HG02943 (cell line): Measurements from ENCODE around the gene PTGER1.

ENCODE experiments used
- ATAC-seq: cut with Tn5 transposase; IDR thresholded peaks from one replicate; pipeline ENCODE4 v1.9.1; 2021; ENCODE audit warnings: mild to moderate bottlenecking, low read depth, moderate library complexity; ENCODE audit not compliant: unreplicated experiment

Gene PTGER1

DNA sequence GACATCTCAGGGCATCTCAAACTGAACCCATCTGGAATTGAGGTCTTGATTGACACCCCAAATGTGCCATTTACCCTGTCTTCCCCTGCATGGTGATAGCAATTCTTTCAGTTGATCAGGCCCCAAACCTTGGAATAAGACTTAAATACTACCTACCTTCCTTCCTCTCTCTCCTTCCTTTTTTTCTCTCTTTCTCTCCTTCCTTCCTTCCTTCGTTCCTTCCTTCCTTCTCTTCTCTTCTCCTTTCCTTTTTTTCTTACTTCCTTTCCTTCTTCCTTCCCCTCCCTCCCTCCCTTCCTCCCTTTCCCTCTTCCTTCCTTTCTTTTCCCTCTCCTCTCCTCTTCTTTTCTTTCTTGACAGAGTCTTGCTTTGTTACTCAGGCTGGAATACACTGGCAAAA lies 28.1 kb upstream of the PTGER1 start:
- no peak for ATAC-seq

DNA sequence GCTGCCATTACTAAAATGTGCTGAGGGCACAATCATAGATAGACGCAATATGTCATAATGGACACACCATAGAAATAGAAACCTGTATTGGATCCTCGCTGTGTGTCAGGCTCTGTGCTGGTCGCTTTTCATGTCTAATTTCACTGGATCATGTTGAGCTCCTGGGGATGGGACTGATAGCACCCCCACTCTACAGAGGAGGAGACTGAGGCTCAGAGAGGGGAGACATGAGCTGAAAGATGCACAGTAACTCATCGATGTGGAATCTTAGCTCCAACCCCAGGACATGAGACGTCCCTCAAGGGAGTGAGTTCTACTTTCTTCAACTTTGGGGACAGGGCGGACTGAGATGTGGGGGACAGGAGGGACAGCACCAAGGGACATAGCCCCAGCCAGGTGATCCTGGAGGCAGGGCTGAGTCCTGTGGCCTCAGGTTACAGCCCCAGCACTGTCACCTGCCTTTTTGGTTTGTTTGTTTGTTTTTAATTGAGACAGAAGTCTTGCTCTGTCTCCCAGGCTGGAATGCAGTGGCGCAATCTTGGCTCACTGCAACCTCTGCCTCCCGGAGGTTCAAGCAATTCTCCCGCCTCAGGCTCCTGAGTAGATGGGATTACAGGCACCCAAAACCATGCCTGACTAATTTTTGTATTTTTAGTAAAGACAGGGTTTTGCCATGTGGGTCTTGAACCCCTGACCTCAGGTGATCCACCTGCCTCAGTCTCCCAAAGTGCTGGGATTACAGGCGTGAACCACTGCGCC lies 27.4 kb upstream of the PTGER1 start:
- no peak for ATAC-seq

DNA sequence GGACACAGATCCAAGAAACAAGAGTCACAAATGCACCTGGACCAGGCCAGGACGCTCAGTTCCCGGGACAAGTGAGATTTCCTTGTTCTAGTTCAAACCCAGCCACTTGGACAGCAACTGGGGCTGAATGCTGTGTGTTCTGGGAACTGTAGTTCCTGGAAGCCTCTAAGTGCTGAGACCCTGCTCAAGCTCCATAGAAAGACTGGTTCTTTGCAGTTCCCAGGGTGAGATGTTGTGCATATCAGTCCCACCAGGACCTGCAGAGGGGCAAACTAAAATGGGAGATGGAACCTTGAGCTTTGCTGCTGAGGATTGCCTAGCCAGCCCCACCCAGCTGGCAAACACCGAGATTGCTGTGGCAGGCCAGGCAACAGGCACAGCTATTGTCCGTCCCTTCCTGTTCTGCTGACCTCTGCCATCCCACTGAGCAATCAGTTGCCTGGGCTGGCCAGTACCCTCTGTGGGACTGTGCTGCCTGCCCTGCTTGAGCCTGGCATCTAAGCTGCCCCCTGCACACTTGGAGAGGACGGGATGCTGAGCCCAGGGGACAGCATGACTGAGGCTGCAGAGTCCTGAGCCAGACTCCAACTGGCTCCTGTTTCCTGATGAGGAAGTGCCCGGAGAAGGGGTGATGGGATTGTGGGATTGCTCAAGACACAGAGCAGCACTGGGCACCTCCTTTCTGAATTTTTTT lies 22.2 kb upstream of the PTGER1 start:
- no peak for ATAC-seq

DNA sequence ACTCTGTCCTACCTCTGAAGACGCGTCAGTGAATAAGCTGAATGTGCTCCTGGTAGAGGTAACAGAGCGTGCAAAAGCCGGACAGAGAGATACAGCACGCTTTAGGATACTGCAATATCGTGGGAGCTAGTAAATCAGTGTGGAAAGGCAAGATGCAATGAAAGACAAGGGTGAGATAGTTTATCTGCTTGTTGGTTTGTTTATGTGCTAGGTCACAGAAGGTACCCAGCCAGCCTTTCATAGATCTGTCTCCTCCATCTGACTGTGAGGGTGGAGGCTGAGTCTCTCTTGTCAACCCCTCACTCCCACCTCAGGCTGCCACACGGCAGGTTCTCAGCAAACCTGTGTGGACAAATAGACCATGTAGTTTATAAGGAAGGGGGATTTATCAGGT lies 21.7 kb upstream of the PTGER1 start:
- ATAC-seq = no peak

DNA sequence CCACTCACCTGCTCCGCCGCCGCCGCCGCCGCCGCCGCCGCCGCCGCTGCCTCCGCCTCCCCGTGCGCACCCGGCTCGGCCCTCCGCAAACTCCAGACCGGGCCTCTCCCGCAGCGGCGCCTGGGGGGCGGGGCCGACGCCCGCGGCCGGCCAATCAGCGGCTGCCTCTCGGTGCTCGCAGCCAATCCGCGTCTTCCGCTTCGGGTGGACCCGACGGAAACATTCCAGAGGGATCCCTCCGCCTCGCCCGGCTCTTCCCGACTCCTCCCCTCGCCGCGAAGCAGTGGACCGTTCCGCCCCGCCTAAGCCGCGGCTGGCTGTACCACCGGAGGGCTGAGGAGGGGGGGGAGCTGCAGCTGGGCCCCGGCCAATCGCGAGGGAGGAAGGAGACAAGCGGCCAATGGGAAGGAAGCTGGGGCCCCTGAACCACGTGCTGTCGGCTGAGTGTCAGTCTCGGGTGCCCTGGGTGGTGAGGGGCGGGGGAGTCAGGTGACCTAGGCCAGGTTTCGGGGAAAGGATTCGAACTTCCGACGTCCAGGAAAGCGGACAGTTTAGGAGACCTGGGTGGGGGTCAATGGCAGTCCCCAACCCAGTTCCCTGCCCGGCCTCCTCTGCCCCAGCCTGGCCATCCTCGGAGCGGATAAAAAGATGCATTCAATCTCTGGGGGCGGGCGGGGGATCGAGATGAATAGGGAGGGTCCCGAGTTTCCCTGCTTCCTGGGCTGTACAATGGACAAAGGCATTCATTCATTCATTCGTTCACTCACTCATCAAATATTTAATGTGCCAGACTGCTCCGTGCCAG lies 21.1 kb upstream of the PTGER1 start, which contains the start of gene GIPC1:
GIPC1 (minus strand) TSS at position 99 of the 805 bp plus-strand sequence. CDS start 13,151 bp downstream, outside the sequence.
- no peak for ATAC-seq

DNA sequence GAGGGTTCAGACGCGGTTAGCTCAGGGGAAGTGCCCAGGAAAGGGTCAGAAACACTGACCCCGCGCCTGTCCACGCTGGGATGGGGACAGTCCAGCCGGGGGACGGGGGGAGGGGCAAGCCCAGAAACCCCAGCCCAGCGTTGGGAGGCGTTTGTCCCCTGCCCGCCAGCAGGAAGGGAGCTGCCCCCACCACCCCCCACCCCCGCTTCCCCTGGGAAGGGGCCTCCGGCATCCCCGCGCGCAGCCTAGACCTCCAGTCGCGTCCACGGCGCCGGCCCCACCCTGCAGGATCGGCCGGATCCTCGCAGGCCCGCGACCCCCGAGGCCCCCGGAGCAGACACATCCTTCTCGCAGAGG lies 20.5 kb upstream of the PTGER1 start:
- ATAC-seq = no peak

DNA sequence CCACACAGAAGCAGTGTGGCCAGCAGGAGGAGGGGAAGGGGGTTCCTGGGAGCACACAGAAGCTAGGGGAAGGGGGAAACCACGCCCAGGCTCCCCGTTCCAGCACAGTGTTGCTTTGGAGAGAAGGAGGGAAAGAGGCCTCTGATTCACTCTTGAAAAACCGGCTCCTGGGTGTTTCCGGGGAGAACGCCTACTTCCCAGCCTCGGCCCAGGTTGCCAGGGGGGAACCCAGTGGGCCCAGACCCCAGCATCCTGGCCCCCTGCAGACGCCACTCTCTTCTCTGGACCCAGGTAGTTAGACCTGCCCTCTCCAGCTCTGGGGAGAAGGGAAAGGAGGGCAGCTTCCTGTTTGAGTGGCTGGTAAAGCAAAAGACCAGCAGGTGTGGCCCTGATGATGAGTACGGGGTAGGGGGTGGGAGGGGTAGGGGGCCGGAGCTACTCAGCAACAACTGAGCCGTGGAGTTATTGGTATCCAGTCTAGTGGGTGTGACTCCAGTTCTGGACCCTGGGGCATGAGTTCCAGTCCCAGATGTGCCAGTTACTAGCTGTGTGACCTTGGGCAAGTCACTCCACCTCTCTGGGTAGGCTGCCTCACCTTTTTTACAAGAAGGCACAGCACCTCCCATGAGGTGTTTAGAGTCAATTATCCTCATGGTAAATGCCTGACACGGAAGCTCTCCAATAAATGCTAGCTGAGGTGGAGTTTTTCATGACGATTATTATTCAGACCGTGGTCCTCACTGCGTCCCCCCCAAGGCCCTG lies 19.9 kb upstream of the PTGER1 start:
- ATAC-seq = no peak

DNA sequence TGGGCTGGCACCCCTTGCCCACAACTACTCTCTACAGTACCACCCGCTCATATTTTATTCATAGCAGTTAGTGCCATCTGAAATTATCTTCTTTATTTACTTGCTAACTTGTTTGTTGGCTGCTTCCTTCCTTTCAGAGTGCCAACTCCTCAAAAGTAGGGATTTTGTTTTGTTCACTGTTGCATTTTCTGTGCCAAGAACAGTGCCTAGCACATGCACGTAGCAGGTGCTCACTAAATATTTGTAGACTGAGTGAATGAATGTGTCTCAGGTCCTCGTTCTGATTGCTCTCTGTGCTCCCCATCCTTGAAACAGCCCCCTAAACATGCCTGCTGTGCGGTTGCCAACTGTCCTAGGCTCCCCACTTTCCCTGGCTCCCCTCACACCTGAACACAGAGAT lies 19.3 kb upstream of the PTGER1 start:
- no peak for ATAC-seq

DNA sequence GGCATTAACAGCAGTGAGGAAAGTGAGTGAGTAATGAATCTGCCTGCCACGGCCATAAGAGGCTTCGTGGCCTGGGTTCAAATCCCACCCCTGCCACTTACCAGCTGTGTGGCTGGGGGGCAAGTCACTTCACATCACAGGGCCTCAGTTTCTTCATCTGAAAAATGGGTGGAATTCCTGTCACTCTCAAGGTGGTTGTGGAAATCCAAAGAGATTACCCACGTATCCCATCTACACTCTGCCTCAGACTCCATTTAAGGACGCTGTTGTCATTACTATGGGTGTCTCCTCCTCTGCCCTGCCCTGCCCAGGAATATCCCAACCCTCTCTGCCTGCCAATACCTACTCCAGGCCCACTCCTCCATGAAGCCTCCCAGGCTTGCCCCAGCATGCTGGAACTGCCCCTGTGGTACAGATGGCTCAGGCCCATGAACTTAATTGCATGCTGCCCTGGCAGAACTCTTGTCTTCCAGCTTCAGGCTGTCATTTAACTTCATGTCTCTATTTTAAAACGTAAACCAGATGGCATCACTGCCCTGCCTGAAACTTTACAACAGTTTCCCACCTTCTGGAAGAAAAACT lies 17.7 kb upstream of the PTGER1 start:
- no peak for ATAC-seq

DNA sequence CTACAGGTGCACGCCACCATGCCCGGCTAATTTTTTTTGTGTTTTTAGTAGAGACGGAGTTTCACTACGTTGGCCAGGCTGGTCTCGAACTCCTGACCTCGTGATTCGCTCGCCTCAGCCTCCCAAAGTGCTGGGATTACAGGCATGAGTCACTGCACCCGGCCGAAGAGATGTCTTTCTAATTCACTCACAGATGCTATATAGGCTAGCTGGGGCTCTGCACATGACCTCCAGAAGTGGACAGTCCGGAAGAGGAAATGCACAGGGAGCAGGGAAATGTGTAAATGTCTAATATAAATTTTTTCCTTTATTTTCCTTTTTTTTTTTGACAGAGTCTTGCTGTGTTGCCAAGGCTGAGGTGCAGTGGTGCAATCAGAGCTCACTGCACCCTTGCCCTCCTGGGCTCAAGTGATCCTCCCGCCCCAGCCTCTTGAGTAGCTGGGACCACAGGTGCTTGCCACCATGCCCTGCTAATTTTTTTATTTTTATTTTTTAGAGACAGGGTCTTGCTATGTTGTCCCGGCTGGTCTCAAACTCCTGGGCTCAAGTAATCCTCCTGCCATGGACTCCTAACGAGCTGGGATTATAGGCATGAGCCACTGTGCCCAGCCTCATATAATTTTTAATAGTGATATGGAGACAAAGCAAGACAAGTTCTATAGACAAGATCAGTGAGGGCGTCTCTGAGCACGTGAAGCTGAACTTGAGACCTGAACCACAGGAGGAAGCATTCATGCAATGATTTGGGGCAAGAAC lies 12.4 kb upstream of the PTGER1 start:
- ATAC-seq = no peak

DNA sequence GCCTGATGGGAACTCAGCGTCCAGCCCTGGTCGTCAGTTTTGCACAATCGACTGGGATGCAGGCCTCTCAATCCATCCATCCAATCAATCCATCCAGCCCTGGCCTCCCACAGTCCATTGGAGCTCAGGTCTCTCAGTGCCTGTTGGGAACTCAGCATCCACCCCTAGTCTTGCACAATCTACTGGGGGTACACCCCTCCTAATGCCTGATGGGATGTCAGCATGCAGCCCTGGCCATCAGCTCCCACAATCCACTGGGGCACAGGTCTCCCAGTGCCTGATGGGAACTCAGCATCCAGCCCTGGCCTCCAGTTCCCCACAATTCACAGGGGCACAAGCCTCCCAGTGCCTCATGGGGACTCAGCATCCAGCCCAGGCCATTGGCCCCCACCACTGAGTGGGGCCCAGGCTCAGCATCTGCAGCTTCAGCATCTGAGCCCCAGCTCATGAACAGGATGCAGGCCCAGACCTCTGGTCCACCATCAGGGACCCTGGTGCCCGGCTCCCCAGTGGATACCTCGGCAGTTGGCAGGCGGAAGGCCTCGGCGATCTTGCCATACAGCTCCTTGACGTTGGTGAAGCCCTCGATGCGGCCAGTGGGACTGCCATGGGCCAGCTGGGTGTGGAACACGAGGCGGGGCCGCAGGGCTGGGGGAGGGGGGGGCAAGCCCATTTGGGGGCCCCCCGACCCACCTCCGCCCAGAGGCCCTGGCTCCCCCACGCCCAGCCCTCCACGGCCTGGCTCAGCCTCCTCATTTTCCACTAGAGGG lies 7.2 kb upstream of the PTGER1 start:
- ATAC-seq = no peak

DNA sequence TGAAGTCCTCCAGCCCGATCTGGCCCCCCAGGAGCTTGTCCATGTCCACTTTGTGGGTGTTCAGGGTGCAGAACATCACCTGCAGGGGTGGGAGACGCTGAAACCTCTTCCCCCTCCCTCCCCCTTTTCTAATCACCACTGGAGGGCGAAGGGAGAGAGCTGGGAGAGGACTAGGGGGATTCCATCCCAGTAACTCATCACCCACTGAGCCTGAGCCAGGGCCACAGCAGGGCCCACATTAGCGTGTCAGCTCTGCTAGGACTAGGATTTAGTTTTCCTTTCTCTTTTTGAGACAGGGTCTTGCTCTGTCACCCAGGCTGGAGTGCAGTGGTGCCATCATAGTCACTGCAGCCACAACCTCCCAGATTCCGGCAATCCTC lies 5.5 kb upstream of the PTGER1 start:
- ATAC-seq = no peak

DNA sequence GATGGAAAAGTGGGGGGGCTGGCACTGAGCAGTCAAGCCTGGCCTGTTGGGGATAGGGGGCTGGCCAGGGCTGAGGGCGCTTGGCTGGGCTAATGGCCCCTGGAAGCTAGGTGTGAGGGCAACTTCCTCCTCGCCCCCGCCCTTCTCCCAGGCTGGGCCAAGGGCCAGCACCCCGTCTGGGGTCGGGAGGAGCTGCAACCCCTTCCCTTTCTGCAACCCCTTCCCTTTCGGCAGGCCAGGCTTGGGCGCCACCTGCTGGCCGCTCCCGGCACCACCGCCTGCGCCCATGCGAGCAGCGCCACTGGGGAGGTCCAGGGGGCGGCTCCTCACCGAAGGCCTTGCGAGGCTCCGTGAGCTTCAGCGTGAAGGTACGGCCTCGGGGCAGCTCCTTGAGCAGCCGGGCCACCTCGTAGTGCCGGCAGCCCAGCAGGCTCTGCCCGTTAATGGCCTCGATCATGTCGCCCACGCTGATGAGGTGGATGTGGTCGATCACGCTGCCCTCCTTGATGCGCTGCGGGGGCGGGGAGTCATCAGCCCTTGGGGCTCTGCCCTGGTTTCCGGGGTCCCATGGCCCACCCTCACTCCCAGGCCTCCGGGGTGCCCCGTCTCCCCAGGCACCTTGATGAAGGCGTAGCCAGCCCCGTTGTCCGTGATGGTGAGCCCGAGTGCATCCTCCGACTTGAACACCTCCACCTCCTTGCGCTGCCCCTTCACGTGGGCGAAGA lies 5.0 kb upstream of the PTGER1 start:
- ATAC-seq = no peak

DNA sequence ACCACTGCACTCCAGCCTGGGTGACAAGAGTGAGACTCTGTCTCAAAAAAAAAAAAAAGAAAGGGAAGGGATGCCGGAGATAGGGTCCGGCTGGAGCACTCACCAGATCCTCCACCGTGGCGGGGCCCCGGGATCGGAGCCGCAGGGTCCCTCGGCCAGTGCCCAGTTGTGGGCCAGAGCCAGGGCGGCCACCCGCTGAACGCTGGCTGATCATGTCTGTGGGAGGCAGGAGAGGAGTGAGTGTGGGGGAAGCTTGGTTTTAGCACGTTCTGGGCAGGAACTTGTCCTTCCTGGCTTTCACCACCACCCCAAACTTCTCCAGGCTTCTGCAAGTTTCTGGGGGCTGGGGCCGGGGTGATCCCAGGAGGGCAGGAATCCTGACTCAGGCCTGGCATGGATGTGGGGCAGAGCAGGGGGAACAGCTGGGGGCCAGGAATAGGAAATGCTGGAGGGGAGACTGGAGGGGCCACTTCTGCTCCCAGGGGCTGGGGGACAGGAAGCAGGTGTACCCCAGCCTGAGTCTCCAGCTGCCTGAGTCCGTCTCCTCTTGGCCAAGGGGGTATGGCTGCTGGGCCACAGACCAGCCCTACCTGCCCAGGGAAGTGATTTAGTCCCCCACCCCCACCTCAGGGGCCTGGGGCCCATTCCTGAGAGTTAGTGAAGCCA lies 4.3 kb upstream of the PTGER1 start:
- no peak for ATAC-seq

DNA sequence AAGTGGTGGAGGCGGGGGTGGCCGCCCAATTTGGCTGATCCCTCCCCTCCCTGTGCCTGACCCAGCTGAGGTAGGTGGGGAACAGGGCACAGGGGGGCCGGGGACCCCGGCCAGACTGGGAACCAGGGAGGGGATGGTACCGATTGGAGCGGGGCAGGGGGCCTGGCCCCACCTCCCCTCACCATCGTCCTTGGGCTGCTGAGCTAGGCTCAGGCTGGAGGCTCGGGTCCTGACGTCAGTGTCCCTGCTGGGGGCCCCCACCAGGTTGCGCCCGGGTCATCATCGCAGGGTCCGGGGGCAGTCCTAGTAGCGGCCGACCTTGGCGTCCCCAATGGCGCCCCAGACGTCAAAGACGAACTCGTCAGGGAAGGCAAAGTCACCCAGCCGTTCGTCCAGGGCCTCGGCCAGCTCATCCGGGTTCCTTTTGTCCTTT lies 3.0 kb upstream of the PTGER1 start:
- ATAC-seq = no peak

DNA sequence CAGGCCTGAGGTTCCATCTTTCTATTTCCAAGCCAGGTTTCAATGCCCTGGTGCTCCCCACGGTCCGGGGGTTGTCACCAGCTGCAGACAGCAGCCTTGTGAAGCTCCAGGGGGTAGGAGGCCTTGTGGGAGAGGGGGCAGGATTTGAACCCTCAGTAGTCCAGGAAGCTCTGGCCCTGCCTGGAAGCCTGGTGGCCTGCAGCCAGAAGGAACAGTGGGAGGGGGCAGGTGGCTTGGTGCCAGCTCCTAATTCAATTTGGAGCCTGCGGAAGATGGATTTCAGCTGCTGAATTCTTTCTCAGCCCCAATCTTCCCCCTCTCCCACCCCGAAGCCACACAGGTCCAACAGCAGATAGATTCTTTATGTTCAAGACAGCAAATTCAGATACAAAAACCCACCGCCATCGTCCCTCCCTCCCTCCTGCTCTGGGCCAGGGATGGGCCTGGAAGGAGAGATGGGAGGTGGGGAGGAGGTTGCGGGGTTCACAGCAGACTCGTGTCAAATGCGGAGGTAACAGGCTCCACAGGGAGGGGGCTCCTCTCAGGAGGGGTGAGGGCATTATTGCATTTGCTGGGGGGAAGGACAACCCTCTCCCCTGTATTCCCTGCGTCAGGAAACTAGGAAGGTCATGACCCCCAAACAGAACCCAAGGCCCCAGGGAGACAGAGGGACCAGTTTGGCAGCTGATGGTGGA lies 2.4 kb upstream of the PTGER1 start:
- no peak for ATAC-seq
